ENCODE results near the gene PIK3R3. TPM values are rescaled to one million over a fixed set of nuclear protein-coding genes. Genes with fewer than 3 reads are reported as not detected.

The PIK3R3 gene
- total RNA-seq, 1 donor = 6.1 TPM

DNA sequence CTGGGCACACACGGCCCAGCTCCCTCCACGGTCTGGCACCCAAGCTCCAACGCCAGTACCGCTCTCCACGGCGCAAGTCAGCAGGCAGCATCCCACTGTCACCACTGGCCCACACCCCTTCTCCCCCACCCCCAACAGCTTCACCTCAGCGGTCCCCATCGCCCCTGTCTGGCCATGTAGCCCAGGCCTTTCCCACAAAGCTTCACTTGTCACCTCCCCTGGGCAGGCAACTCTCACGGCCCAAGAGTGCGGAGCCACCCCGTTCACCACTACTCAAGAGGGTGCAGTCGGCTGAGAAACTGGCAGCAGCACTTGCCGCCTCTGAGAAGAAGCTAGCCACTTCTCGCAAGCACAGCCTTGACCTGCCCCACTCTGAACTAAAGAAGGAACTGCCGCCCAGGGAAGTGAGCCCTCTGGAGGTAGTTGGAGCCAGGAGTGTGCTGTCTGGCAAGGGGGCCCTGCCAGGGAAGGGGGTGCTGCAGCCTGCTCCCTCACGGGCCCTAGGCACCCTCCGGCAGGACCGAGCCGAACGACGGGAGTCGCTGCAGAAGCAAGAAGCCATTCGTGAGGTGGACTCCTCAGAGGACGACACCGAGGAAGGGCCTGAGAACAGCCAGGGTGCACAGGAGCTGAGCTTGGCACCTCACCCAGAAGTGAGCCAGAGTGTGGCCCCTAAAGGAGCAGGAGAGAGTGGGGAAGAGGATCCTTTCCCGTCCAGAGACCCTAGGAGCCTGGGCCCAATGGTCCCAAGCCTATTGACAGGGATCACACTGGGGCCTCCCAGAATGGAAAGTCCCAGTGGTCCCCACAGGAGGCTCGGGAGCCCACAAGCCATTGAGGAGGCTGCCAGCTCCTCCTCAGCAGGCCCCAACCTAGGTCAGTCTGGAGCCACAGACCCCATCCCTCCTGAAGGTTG, 97.6 kb downstream of the PIK3R3 start:
- no peak for DNase-seq (ENCODE audit: low read depth)
- no peak overlapping the region for H3K4me3 ChIP-seq (ENCODE audit: low read depth, low read length)
- TF ChIP-seq, protein P1, sequence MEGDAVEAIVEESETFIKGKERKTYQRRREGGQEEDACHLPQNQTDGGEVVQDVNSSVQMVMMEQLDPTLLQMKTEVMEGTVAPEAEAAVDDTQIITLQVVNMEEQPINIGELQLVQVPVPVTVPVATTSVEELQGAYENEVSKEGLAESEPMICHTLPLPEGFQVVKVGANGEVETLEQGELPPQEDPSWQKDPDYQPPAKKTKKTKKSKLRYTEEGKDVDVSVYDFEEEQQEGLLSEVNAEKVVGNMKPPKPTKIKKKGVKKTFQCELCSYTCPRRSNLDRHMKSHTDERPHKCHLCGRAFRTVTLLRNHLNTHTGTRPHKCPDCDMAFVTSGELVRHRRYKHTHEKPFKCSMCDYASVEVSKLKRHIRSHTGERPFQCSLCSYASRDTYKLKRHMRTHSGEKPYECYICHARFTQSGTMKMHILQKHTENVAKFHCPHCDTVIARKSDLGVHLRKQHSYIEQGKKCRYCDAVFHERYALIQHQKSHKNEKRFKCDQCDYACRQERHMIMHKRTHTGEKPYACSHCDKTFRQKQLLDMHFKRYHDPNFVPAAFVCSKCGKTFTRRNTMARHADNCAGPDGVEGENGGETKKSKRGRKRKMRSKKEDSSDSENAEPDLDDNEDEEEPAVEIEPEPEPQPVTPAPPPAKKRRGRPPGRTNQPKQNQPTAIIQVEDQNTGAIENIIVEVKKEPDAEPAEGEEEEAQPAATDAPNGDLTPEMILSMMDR (IDR thresholded peaks at IDR 0.05; ENCODE audit: insufficient read depth, low read length) = no peak

DNA sequence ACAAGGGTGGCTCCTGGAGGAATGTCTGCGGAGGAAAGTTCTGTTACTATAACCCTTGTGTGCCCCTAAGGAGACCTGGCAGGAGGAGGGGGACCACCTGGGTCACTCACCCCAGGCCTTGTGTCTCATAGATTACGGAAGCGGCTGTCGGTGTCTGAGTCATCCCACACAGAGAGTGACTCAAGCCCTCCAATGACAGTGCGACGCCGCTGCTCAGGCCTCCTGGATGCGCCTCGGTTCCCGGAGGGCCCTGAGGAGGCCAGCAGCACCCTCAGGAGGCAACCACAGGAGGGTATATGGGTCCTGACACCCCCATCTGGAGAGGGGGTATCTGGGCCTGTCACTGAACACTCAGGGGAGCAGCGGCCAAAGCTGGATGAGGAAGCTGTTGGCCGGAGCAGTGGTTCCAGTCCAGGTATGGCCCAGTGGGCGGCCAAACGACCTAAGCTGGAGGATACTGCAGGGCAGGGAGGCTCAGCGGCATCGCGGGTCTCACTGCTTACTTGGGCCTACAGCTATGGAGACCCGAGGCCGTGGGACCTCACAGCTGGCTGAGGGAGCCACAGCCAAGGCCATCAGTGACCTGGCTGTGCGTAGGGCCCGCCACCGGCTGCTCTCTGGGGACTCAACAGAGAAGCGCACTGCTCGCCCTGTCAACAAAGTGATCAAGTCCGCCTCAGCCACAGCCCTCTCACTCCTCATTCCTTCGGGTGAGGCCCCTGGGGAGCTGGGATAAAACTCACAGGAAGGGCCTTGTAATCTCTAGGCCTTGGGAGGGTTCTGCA, 101.4 kb downstream of the PIK3R3 start:
- DNase-seq (ENCODE audit: low read depth) = no peak
- TF ChIP-seq, protein P1 (IDR thresholded peaks at IDR 0.05; ENCODE audit: insufficient read depth, low read length) = no peak
- no peak overlapping the region for H3K4me3 ChIP-seq (ENCODE audit: low read depth, low read length)

DNA sequence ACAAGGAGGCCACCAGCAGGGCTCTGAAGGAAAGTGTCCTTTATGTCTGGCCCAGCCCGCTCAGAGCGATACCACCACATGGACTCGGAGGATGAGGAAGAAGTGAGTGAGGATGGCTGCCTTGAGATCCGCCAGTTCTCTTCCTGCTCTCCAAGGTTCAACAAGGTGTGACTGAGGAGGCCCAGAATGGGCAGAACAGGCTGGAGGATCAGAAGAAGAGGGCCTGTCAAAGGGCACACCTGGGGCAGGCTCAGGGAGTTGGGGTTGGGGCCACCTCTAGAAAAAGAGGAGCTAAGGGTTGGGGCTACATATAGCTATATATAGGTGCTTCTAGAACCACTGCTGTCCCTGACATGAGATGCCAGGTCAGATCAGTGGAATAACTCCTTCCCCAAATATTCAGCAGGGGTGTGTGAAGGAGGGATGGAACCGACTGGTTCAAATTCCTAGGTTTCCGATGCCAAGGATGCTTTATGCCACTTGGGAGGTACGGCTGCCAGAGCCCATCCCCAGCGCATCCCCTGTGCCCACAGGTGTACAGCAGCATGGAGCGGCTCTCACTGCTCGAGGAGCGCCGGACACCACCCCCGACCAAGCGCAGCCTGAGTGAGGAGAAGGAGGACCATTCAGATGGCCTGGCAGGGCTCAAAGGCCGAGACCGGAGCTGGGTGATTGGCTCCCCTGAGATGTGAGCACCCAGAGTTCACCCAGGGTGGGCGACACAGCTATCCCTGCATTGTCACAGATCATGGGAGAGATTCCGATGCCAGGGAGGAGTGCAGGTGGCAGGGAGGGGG, 102.2 kb downstream of the PIK3R3 start:
- H3K4me3 ChIP-seq (ENCODE audit: low read depth, low read length) = no peak overlapping the region
- DNase-seq (ENCODE audit: low read depth) = no peak
- TF ChIP-seq, protein P1 (IDR thresholded peaks at IDR 0.05; ENCODE audit: insufficient read depth, low read length) = no peak

DNA sequence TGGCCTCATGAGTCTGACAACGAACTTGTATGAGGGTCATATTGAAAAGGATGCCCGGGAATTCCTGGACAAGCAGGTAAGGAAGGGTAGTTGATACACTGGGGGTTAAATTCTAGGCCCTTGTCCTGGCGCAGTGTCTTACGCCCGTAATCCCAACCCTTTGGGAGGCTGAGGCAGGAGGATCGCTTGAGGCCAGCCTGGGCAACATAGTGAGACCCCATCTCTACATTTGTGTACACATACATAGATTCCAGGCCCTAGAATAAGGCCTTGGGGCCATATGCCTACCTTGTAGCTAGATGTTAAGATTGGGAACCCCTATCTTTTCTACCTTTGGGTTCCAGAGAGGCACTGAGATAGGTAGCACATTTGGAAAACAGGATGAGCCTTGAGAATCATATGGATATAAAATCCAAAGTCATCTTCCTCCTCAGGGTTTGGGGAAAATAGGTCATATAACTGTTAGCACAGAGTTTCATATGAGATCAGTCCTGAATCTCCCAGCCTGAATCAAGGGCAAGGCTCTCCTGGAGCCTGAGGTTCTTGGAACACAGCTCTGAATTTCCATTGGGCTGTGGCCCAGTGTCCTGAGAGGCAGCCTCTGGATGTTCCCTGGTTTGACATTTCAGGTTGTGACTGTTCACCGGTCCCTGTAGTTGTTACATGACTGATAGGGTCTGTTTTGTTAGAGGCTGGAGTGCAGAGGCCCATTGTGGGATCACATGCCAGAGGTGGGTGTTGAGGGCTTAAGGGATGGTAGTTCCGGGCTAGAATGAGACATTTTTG, 104.4 kb downstream of the PIK3R3 start:
- no peak for DNase-seq (ENCODE audit: low read depth)
- TF ChIP-seq, protein P1 (IDR thresholded peaks at IDR 0.05; ENCODE audit: insufficient read depth, low read length) = no peak
- no peak overlapping the region for H3K4me3 ChIP-seq (ENCODE audit: low read depth, low read length)

DNA sequence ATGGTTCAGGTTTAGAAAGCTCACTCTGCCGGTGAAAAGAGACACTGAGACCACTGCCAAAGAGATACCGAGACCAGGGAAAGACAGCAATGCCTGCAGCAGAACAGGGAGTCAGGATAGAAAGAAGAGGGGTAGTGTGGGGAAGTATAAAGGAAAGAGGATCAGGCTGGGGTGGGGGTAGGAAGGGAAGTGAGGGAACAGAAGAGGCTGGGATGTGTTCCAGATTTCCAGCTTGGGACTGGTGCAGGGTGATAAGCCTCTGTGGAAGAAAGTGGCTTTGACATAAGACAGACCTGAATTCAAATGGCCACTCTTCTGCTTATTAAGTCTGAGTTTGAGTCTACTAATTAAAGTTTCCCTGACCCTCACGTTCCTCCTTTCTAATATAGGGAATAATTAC, 105.9 kb downstream of the PIK3R3 start:
- no peak overlapping the region for H3K4me3 ChIP-seq (ENCODE audit: low read depth, low read length)
- TF ChIP-seq, protein P1 (IDR thresholded peaks at IDR 0.05; ENCODE audit: insufficient read depth, low read length) = no peak
- DNase-seq (ENCODE audit: low read depth) = peak; percentile 22
